ENCODE results near the gene TP53TG5. TPM values are rescaled to one million over a fixed set of nuclear protein-coding genes. Genes with fewer than 3 reads are reported as not detected.

The TP53TG5 gene
- total RNA-seq, 4 donors from 2014 or later = not detected

DNA sequence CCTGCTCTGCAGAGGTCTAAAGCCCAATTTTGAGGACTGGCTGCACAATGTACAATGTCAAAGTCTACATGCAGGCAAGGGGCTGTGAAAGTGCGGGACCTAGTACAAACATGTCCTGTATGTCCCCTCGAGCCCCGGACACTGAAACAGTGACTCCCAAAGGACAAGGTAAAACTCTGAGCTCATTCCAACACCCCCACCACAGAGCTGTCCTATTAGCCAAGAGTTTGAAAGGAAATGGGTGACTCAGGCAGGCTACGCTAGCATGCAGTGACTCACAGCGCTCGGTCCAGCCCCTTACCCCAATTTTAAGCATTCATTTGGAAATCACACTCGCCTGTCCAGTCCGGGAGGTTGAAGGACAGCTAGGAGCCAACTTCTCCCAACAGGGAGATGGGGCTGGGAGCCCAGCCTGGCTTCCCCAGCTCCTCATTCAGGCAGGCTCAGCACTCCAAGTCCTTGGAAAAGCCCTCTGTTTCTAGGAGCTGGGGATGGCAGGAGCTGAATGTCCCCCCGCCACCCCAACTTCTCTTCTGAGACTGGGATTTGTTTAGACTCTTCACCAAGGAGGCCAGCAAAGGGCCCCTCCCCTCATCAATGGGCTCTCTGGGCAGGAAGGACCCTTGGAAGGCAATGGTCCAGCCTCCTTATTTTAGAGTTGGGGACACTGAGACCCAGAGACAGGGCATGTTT lies 33.8 kb downstream of the TP53TG5 start:
- DNase-seq (ENCODE audit: low spot score in 2 of 2) = no peak
- H3K27me3 ChIP-seq = no peaks in the 10 kb centered on the region
- H3K9me3 ChIP-seq = no peaks in the 10 kb centered on the region
- H3K27ac ChIP-seq = peak overlapping the region; percentile 49 to 98 (median 94)
- peaks cover 0 to 89% (median 73%) of the 10 kb centered on the region in 4 donors for H3K4me1 ChIP-seq
- peak overlapping the region in 2 of 4 donors; percentile 31 to 39 for H3K4me3 ChIP-seq
- peak in 1 of 2 donors; percentile 61 for TF ChIP-seq EP300 (IDR thresholded peaks at IDR 0.05)
- TF ChIP-seq POLR2A (IDR thresholded peaks at IDR 0.05) = peak in 1 of 2 donors; percentile 28
- no peak for TF ChIP-seq CTCF (IDR thresholded peaks at IDR 0.05)
- no peaks in the 10 kb centered on the region for H3K36me3 ChIP-seq
- 27 to 36% methylated on average over 9 of the region's 9 CpGs for WGBS, 2 donors

GRCh38 chr20:45343532-45344167 lies 34.5 kb downstream of the TP53TG5 start:
- 51 to 61% methylated on average over 6 of the region's 6 CpGs for WGBS, 2 donors
- Histone ChIP-seq H3K4me1 (peaks cover 0 to 91% (median 77%) of the 10 kb centered on the region in 4 donors), H3K27ac (peak overlapping the region; percentile 40 to 98 (median 94)), H3K4me3 (peak overlapping the region in 2 of 4 donors; percentile 31 to 39), H3K36me3 (no peaks in the 10 kb centered on the region), H3K9me3 (no peaks in the 10 kb centered on the region), H3K27me3 (no peaks in the 10 kb centered on the region)
- DNase-seq (ENCODE audit: low spot score in 2 of 2) = no peak
- TF ChIP-seq POLR2A (IDR thresholded peaks at IDR 0.05) (no peak), CTCF (IDR thresholded peaks at IDR 0.05) (no peak), EP300 (IDR thresholded peaks at IDR 0.05) (no peak)

- 44 to 56% methylated on average over 6 of the region's 6 CpGs for WGBS, 2 donors
- Histone ChIP-seq H3K27ac (peak overlapping the region; percentile 40 to 98 (median 94)), H3K27me3 (no peaks in the 10 kb centered on the region), H3K36me3 (no peaks in the 10 kb centered on the region), H3K4me1 (peaks cover 0 to 94% (median 82%) of the 10 kb centered on the region in 4 donors), H3K4me3 (peak overlapping the region in 1 of 4 donors; percentile 2), H3K9me3 (no peaks in the 10 kb centered on the region)
- TF ChIP-seq EP300 (IDR thresholded peaks at IDR 0.05) = no peak
- TF ChIP-seq POLR2A (IDR thresholded peaks at IDR 0.05) = no peak
- TF ChIP-seq CTCF (IDR thresholded peaks at IDR 0.05) = no peak
- no peak for DNase-seq (ENCODE audit: low spot score in 2 of 2)
Observed at GRCh38 chr20:45342855-45343531, 35.1 kb downstream of the TP53TG5 start.

GRCh38 chr20:45341939-45342854 lies 35.9 kb downstream of the TP53TG5 start:
- 25 to 28% methylated on average over 12 to 14 of the region's 16 CpGs for WGBS, 2 donors
- peak overlapping the region; percentile 40 to 98 (median 94) for H3K27ac ChIP-seq
- peak overlapping the region in 2 of 4 donors; percentile 8 to 28 for H3K4me3 ChIP-seq
- H3K27me3 ChIP-seq = no peaks in the 10 kb centered on the region
- H3K9me3 ChIP-seq = no peaks in the 10 kb centered on the region
- no peak for DNase-seq (ENCODE audit: low spot score in 2 of 2)
- H3K36me3 ChIP-seq = no peaks in the 10 kb centered on the region
- TF ChIP-seq POLR2A (IDR thresholded peaks at IDR 0.05) = peak; percentile 23 to 44
- TF ChIP-seq EP300 (IDR thresholded peaks at IDR 0.05) = peak in 1 of 2 donors; percentile 79
- no peak for TF ChIP-seq CTCF (IDR thresholded peaks at IDR 0.05)
- H3K4me1 ChIP-seq = peaks cover 0 to 100% (median 90%) of the 10 kb centered on the region in 4 donors

Data from tibial nerve (tissue), 4 donors.